RWPE2 (cell line): ENCODE results near the gene UROC1.

Source experiments
- ATAC-seq: fragments of 200-7000 bp; cut with Tn5 transposase; 3 replicates; pipeline ENCODE4 v1.9.1; 2021; ENCODE audit warnings: low read depth
- DNase-seq: peaks from one replicate; pipeline ENCODE4 v3.0.0-alpha.2; 2020; ENCODE audit warnings: low spot score
- H3K27ac ChIP-seq: fragments of 450-650 bp; 2 replicates; pipeline ENCODE4 v1.5.1; 2017; ENCODE audit warnings: mild to moderate bottlenecking; ENCODE audit not compliant: poor library complexity, severe bottlenecking
- H3K27me3 ChIP-seq: fragments of 250-450 bp; sonication (Bioruptor Pico); 2 replicates; pipeline ENCODE4 v1.5.1; 2021; ENCODE audit warnings: mild to moderate bottlenecking, moderate library complexity; ENCODE audit not compliant: insufficient read depth, poor library complexity, severe bottlenecking
- H3K36me3 ChIP-seq: fragments of 250-450 bp; sonication (Bioruptor Pico); 2 replicates; pipeline ENCODE4 v1.5.1; 2020; ENCODE audit warnings: low read depth, mild to moderate bottlenecking, moderate library complexity
- H3K4me1 ChIP-seq: fragments of 250-450 bp; sonication (Bioruptor Pico); 2 replicates; pipeline ENCODE4 v1.5.1; 2021; ENCODE audit warnings: mild to moderate bottlenecking, moderate library complexity; ENCODE audit not compliant: insufficient read depth, poor library complexity, severe bottlenecking
- H3K4me3 ChIP-seq: fragments of 250-450 bp; sonication (Bioruptor Pico); 2 replicates; pipeline ENCODE4 v1.5.1; 2021; ENCODE audit warnings: mild to moderate bottlenecking, moderate library complexity; ENCODE audit not compliant: severe bottlenecking
- H3K9me3 ChIP-seq: fragments of 250-450 bp; sonication (Bioruptor Pico); 2 replicates; pipeline ENCODE4 v1.5.1; 2021; ENCODE audit warnings: mild to moderate bottlenecking, moderate library complexity; ENCODE audit not compliant: severe bottlenecking
- CTCF ChIP-seq: fragments of 450-650 bp; IDR thresholded peaks from one replicate; pipeline ENCODE4 v1.5.1; 2017; ENCODE audit warnings: mild to moderate bottlenecking, moderate library complexity; ENCODE audit not compliant: poor library complexity, severe bottlenecking

The UROC1 gene

DNA sequence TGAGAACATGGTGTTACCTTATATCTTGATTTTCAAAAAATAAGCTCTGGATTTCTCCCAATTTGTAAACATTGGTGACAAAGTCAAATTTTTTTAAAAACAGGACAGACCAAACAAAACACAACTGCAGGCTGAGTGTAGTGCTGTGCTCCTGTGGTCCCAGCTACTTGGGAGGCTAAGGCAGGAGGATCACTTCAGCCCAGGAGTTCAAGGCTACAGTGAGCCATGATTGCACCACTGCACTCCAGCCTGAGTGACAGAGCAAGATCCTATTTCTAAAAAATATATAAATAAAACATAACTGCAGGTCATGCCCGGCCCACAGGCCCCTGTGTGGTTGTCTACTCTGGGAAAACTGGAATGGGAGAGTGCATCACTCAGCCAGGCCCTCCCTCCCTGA lies 37.9 kb downstream of the UROC1 start:
- Histone ChIP-seq H3K27me3 (no peaks in the 10 kb centered on the region), H3K4me3 (no peak overlapping the region), H3K9me3 (no peaks in the 10 kb centered on the region), H3K36me3 (no peaks in the 10 kb centered on the region), H3K4me1 (no peaks in the 10 kb centered on the region), H3K27ac (no peak overlapping the region)
- DNase-seq (peak; percentile 16), ATAC-seq (no peak)
- no peak for TF ChIP-seq CTCF

GRCh38 chr3:126478581-126479310 lies 38.8 kb downstream of the UROC1 start:
- Histone ChIP-seq H3K9me3 (no peaks in the 10 kb centered on the region), H3K27me3 (no peaks in the 10 kb centered on the region), H3K36me3 (peaks cover 3% of the 10 kb centered on the region; the same call in 1 of the 2 replicates), H3K4me3 (no peak overlapping the region), H3K4me1 (peaks cover under 1% of the 10 kb centered on the region), H3K27ac (no peak overlapping the region)
- ATAC-seq: no peak
- DNase-seq: peak; percentile 21
- no peak for TF ChIP-seq CTCF

DNA sequence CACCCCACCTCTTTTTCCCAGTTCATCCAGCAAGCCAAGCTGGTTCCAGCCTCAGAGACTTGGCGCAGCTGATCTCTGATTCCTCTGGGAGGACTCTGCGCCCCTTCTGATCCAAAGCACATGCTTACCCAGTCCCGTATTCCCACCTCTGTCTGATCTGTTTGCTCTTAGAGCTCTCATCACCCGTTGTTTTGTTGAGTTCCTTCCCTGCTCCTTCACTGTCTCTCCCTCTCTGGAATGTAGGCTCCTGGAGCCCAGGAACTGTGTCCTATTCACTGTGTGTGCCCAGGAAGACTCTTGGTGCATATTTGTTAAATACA lies 40.6 kb downstream of the UROC1 start:
- Histone ChIP-seq H3K9me3 (no peaks in the 10 kb centered on the region), H3K27me3 (no peaks in the 10 kb centered on the region), H3K4me3 (no peak overlapping the region), H3K27ac (no peak overlapping the region), H3K4me1 (peaks cover 13% of the 10 kb centered on the region), H3K36me3 (peaks cover 9% of the 10 kb centered on the region)
- no peak for ATAC-seq
- no peak for TF ChIP-seq CTCF
- DNase-seq: no peak

DNA sequence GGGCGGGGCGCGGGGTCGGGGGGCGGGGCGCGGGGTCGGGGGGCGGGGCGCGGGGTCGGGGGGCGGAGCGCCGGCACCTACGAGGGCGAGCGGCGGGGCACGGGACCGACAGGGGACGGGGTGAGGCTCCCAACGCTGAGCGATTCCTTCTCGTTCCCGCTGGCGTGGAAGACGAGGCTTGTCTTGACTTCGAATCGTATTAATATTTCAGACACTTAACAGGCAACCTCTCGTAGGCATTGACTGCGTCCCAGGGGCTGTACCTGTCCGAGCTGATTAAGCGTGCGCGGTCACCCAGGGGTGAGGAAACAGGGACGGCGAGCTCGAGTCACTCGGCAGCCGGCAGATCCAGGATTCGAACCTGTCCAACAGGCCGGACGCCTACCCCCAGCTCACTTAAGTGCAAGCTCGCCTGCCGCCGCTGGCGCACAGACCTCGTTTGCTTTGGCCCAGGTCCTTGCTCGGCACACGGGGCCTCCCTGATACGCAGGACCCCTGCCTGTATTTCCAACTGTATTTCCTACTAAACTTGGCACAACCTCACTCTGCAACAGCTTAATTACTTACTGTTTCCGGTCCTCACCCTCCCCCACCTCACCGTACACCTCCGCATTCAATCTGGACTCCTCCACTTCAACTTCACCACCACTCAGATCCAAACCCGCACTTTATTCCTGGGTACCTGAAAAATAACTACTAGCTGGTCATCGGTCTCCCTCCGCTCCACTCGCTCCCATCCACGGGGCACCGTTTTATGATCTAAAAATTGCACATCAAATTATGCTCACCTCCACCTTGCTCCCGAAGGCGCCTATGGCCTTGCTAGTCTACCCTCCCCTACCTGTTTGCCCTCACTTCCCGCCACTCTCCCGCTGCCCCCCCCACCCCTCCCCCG lies 41.2 kb downstream of the UROC1 start:
- Histone ChIP-seq H3K9me3 (no peaks in the 10 kb centered on the region), H3K4me3 (peak overlapping the region; percentile 43), H3K4me1 (peaks cover 17% of the 10 kb centered on the region), H3K27me3 (no peaks in the 10 kb centered on the region), H3K27ac (peak overlapping the region; percentile 64), H3K36me3 (peaks cover 16% of the 10 kb centered on the region)
- DNase-seq: peak; percentile 74
- ATAC-seq: peak; percentile 9
- no peak for TF ChIP-seq CTCF
